ENCODE data around the gene SUN1.

DNA sequence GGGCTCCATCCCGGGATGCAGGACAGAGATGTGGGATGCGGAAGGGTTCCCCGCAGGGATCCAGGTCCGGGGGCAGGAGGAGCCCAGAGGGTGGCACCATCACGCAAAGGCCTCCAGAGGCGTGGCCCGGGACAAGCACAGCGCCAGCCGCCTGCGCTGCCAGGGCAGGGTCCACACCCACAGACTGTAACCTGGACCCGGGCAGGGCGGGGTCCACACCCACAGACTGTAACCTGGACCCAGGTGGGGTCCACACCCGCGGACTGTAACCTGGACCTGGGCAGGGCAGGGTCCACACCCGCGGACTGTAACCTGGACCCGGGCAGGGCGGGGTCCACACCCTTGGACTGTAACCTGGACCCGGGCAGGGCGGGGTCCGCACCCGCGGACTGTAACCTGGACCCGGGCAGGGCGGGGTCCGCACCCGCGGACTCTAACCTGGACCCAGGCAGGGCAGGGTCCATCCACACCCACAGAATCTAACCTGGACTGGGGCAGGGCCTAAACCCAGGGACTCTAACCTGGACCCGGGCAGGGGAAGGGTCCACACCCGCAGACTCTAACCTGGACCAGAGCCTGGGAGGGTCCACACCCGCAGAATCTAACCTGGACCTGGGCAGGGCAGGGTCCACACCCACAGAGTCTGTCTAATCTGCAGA is 37.5 kb upstream of the SUN1 start:
- no peak for TF ChIP-seq GATA3 (IDR thresholded peaks at IDR 0.05; ENCODE audit: low read depth, low read length)
- TF ChIP-seq GATA2 (IDR thresholded peaks at IDR 0.05; ENCODE audit: low read depth, low read length), result no peak

All from SH-SY5Y (cell line).